Activated T-cell treated with anti-CD3 and anti-CD28 coated beads, Interleukin-2, amount 50 U/mL, for 24 hours (primary cell): ENCODE data around the gene ZDHHC5.

Source experiments
- DNase-seq: peaks from one replicate; pipeline ENCODE4 v3.0.0-alpha.2; 2020
- H3K27ac Mint-ChIP-seq: 2 replicates; pipeline ENCODE4 v1.8.0; 2020; ENCODE audit warnings: mild to moderate bottlenecking, mixed read lengths
- H3K27me3 Mint-ChIP-seq: 2 replicates; pipeline ENCODE4 v1.8.0; 2020; ENCODE audit warnings: mixed read lengths
- H3K36me3 Mint-ChIP-seq: 2 replicates; pipeline ENCODE4 v1.8.0; 2020; ENCODE audit warnings: low read depth, mixed read lengths
- H3K4me1 Mint-ChIP-seq: 2 replicates; pipeline ENCODE4 v1.8.0; 2020; ENCODE audit warnings: low read depth, mixed read lengths
- H3K4me3 Mint-ChIP-seq: 2 replicates; pipeline ENCODE4 v1.8.0; 2020; ENCODE audit warnings: mild to moderate bottlenecking, moderate library complexity, mixed read lengths
- H3K9me3 Mint-ChIP-seq: 2 replicates; pipeline ENCODE4 v1.8.0; 2020; ENCODE audit warnings: mixed read lengths

The ZDHHC5 gene, protein sequence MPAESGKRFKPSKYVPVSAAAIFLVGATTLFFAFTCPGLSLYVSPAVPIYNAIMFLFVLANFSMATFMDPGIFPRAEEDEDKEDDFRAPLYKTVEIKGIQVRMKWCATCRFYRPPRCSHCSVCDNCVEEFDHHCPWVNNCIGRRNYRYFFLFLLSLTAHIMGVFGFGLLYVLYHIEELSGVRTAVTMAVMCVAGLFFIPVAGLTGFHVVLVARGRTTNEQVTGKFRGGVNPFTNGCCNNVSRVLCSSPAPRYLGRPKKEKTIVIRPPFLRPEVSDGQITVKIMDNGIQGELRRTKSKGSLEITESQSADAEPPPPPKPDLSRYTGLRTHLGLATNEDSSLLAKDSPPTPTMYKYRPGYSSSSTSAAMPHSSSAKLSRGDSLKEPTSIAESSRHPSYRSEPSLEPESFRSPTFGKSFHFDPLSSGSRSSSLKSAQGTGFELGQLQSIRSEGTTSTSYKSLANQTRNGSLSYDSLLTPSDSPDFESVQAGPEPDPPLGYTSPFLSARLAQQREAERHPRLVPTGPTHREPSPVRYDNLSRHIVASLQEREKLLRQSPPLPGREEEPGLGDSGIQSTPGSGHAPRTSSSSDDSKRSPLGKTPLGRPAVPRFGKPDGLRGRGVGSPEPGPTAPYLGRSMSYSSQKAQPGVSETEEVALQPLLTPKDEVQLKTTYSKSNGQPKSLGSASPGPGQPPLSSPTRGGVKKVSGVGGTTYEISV

DNA sequence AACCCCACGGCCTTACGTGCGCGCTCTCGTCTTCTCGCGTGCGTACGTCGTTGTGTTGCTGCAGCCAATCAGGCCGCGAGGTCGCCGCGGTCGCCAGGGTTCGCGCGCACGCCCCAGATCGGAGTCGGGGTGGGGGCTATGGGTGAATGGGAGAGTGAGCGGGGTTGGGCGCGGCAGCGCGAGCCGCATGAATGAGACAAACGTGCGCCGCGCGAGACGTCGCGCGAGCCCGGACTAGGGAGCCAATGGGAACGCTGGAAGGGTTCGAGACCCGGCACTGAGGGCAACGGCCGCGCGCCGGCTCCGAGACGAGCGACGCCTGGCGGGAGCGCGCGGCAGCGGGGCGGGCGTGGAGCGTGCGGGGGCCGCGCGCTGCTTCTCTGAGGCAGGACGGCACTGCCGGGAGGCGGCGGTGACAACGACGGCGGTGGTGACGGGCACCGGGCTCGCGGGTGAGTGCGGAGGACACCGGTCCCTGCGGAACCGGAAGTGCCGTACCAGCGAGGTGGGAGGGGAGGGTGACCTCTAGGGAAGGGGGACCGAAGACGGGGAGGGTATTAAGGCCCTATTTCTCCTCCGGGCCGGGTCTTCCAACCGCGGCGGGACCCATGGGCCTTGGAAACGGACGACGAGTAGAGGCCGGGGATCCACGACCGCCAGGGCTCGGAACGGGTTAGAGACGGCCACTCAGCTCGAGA, at the start of gene ZDHHC5:
Gene ZDHHC5, plus strand, starts transcription at position 379 of the 698 bp plus-strand sequence. CDS start 4,977 bp downstream, outside the sequence.
- Mint-ChIP-seq H3K4me1 (peaks cover 48% of the 10 kb centered on the region), H3K9me3 (no peaks in the 10 kb centered on the region), H3K27me3 (no peaks in the 10 kb centered on the region), H3K27ac (peak within 1 kb of the TSS; percentile 100), H3K4me3 (peak within 1 kb of the TSS; percentile 91), H3K36me3 (peaks cover 38% of the 10 kb centered on the region)
- DNase-seq, result peak; percentile 99

DNA sequence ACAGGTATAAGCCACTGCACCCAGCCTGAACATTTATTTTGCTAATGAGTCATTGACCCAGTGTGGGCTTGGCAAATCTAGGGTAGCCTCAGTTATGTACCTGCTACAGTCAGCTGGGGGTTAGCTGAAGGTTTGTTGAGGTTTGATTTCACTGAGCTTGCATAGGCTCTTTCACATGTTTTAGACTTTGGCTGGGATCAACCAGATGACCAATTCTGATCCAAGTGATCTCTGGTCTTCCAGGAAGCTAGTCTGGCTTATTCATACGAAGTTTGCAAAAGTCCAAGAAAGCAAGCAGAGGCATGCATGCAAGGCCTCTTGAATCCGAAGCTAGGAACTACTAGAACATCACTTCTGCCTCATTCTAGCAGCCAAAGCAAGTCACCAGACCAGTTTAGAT, 49.5 kb upstream of the ZDHHC5 start:
- Mint-ChIP-seq H3K36me3 (no peaks in the 10 kb centered on the region), H3K4me3 (no peak overlapping the region), H3K27me3 (peaks cover 12% of the 10 kb centered on the region), H3K4me1 (no peaks in the 10 kb centered on the region), H3K27ac (no peak overlapping the region), H3K9me3 (peaks cover 7% of the 10 kb centered on the region)
- DNase-seq, result no peak

DNA sequence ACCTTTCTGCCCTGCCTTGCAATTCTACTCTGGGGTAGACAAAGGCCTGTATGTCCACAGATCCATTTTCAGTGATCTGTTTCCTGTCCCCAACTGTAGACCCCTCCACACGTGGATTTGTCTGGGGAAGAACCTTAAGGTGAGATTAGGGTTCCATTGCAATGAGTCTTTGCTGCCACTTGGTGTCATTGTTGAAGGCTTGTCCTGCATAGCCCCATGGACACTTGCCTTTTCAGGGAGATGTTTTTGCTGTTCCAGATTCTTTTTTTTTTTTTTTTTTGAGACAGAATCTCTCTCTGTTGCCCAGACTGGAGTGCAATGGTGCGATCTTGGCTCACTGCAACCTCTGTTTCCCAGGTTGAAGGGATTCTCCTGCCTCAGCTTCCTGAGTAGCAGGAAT, 48.6 kb upstream of the ZDHHC5 start:
- peaks cover 12% of the 10 kb centered on the region for H3K27me3 Mint-ChIP-seq
- no peak overlapping the region for H3K4me3 Mint-ChIP-seq
- peaks cover 7% of the 10 kb centered on the region for H3K9me3 Mint-ChIP-seq
- no peaks in the 10 kb centered on the region for H3K36me3 Mint-ChIP-seq
- H3K4me1 Mint-ChIP-seq, result no peaks in the 10 kb centered on the region
- no peak for DNase-seq
- H3K27ac Mint-ChIP-seq, result no peak overlapping the region

DNA sequence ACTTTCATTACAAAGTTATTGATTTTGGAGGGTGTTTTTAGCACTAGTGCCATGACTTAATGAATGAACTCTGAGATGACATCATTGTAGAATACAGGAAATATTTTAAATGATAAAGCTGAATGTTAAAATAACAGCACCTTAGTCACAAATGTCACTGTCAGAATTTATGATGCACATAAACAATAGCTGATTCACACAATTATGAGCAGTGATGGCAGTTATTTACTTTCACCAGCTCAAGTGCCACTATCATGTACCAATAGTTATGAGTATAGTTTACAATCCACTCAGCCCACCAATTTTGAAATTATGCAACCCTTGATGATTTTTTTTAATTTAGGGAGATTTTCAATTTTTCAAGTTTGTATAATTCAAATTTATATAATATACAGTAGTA, 47.4 kb upstream of the ZDHHC5 start:
- no peak for DNase-seq
- peaks cover 12% of the 10 kb centered on the region for H3K27me3 Mint-ChIP-seq
- H3K4me1 Mint-ChIP-seq, result no peaks in the 10 kb centered on the region
- H3K27ac Mint-ChIP-seq, result no peak overlapping the region
- H3K9me3 Mint-ChIP-seq, result peaks cover 7% of the 10 kb centered on the region
- H3K4me3 Mint-ChIP-seq, result no peak overlapping the region
- H3K36me3 Mint-ChIP-seq, result no peaks in the 10 kb centered on the region

DNA sequence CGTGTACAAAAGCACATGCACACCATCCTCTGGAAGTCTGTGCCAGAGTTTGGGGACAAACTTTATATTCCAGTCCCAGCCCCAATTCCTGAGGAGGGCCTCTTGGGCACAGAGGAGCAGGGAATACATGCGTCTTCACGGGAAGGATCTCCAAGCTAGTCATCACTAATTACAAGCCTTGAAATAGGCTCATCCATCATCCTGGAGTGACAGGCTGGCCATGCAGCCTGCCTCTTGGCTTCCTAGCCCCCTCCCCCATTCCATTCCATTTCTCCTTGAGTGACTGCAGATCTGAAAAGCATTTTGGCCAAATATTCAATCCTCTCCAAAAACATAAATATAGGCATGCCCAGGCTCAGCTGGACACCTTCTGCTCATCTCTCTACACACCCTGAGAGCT, 45.7 kb upstream of the ZDHHC5 start:
- Mint-ChIP-seq H3K9me3 (peaks cover 7% of the 10 kb centered on the region), H3K36me3 (no peaks in the 10 kb centered on the region), H3K27ac (no peak overlapping the region), H3K4me3 (no peak overlapping the region), H3K4me1 (no peaks in the 10 kb centered on the region), H3K27me3 (peaks cover 3% of the 10 kb centered on the region)
- no peak for DNase-seq

DNA sequence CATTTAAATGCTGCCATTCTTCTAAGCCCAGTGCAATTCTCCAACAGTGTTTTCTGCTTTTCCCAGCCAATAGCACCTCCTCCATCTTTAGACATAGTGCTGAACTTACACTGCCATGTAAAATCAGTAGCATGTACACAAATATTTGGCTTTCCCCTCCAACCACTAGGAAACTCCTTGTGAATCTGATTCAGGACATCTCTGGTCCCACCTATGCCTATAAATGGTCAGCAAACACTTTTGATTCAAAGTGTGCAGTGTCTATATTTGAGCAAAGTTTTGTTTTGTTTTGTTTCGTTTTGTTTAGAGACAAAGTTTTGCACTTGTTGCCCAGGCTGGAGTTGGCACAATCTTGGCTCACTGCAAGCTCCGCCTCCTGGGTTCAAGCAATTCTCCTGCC, 43.0 kb upstream of the ZDHHC5 start:
- no peak overlapping the region for H3K4me3 Mint-ChIP-seq
- no peak overlapping the region for H3K27ac Mint-ChIP-seq
- DNase-seq, result no peak
- peaks cover 3% of the 10 kb centered on the region for H3K27me3 Mint-ChIP-seq
- H3K9me3 Mint-ChIP-seq, result peaks cover 2% of the 10 kb centered on the region
- H3K36me3 Mint-ChIP-seq, result no peaks in the 10 kb centered on the region
- H3K4me1 Mint-ChIP-seq, result no peaks in the 10 kb centered on the region

DNA sequence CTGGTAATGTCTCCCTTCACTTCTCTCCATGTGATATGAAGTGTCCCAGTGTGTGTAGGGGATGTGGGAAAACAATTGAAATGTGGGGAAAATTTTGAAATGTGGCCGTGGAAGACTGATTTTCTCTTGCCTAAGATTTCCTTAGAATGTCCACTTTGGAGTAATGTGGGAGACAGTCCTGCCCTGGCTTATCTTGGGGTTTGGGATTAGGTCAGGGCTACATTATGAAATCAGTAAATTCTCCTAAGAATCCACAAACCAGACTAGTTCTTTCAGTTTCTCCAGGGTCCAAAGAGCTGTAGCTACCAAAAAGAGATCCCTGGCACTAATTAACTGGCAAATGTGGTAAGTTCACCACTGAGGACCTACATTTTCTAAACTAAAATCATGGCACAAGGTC, 41.0 kb upstream of the ZDHHC5 start:
- Mint-ChIP-seq H3K4me3 (no peak overlapping the region), H3K36me3 (no peaks in the 10 kb centered on the region), H3K4me1 (no peaks in the 10 kb centered on the region), H3K27me3 (peaks cover 4% of the 10 kb centered on the region), H3K9me3 (no peaks in the 10 kb centered on the region), H3K27ac (no peak overlapping the region)
- no peak for DNase-seq

DNA sequence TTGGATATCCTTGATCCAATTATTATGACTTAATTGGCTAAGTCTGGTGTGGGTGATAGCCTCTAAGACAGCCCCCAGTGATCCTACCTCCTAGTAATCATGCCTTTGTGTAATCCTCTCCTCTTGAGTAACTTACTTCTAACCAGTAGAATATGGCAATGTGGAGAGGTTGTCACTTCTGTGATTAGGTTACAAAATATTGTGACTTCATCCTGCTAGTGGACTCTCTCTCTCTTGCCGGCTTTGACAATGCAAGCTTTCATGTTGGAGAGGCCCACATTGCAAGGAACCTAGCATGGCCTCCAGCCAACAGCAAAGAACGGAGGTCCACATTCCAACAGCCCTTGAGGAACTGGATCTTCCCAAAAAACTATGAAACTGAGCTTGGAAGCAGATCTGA, 37.7 kb upstream of the ZDHHC5 start:
- Mint-ChIP-seq H3K9me3 (no peaks in the 10 kb centered on the region), H3K4me3 (no peak overlapping the region), H3K27ac (no peak overlapping the region), H3K27me3 (peaks cover 22% of the 10 kb centered on the region), H3K36me3 (no peaks in the 10 kb centered on the region), H3K4me1 (no peaks in the 10 kb centered on the region)
- no peak for DNase-seq

DNA sequence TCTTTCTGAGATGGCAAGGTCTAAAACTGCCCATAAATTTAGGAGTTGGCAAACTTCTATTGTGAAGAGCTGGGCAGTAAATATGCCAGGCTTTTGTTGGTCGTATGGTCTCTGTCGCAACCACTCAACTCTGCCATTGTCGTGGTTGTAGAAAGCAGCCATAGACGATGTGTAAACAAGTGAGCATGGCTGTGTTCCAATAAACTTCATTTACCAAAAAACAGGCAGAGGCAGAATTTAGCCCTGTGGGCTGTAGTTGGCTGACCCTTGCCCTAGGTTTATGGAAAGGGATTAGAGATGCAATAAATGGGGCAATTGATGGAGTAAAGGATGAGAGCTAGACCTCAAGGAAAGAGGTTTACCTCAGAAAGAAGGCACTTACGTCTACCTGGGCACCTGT, 35.8 kb upstream of the ZDHHC5 start:
- H3K4me1 Mint-ChIP-seq, result no peaks in the 10 kb centered on the region
- H3K27ac Mint-ChIP-seq, result no peak overlapping the region
- H3K4me3 Mint-ChIP-seq, result no peak overlapping the region

DNA sequence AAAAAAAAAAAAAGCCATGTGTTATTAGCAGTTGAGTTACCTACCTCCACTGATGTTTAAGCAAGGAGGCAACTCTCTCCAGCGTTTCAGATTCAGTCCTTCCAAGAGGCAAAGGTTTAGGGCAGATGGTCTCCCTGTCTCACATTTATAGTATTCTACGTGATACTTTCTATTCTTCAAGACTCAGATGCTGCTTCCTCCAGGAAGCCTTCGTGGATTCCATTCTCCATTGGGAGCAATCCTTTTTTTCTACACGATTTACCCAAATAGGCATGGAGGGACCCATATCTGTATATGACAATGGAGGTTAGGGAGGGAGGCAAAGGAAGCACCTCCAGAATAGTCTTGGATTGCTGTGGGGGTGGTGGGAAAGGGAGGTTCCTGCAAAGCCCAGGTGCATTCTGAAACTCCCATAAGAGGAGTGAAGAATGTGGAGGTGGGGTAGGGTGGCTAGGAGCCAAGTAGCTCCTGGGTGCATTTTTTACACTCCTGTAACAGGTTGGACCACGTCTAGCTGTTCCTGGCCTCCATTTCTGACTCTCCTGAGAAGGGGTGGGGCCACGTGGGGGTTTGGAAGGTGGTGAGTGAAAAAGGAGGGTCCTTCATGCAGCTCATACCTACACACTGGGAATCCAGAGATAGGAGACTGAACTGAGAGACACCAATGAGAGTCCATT, 34.4 kb upstream of the ZDHHC5 start:
- H3K4me1 Mint-ChIP-seq, result peaks cover 7% of the 10 kb centered on the region

More for the DNA sequence above, 35.8 kb upstream of the ZDHHC5 start:
- Mint-ChIP-seq H3K9me3 (no peaks in the 10 kb centered on the region), H3K27me3 (peaks cover 32% of the 10 kb centered on the region), H3K36me3 (no peaks in the 10 kb centered on the region)
- DNase-seq, result no peak

DNA sequence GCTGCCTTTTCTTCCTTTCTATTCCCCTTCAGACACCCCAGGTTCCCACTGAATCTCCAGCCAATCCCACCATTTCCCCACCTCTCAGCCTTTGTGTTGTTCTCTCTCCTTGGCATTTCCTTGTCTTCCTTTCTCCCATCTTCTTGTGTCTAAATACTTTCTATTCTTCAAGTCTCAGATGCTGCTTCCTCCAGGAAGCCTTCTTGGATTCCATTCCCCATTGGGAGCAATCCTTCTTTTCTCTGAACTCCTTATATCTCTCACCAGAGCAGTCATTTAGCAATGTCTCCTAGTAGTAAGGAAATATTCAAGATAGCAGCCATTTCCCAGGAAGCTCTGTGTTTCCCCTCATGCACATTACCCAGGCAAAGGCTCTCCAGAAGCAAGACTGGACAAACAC, 33.6 kb upstream of the ZDHHC5 start:
- Mint-ChIP-seq H3K9me3 (no peaks in the 10 kb centered on the region), H3K36me3 (no peaks in the 10 kb centered on the region), H3K4me3 (no peak overlapping the region), H3K4me1 (peaks cover 15% of the 10 kb centered on the region), H3K27ac (no peak overlapping the region), H3K27me3 (peaks cover 51% of the 10 kb centered on the region)
- no peak for DNase-seq

More for the DNA sequence above, 34.4 kb upstream of the ZDHHC5 start:
- Mint-ChIP-seq H3K9me3 (no peaks in the 10 kb centered on the region), H3K36me3 (no peaks in the 10 kb centered on the region), H3K4me3 (no peak overlapping the region), H3K27me3 (peaks cover 45% of the 10 kb centered on the region), H3K27ac (no peak overlapping the region)
- DNase-seq, result no peak

DNA sequence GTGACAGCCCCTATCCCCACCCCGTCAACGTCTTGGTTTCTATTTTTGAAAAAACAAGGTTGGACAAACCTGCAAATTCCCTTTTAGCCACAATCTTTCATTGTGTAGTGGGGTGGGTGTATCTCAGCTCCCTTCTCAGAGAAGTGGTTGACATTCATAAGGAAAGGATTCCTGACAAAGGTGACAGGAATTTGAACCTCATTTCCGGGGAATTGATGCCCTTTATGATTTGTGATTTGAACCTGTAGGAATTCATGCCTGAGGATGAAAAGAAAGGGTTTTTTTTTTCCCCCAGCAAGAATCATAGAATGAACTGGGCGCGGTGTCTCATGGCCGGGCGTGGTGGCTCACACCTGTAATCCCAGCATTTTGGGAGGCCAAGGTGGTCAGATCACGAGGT, 32.7 kb upstream of the ZDHHC5 start:
- Mint-ChIP-seq H3K27me3 (peaks cover 56% of the 10 kb centered on the region), H3K9me3 (no peaks in the 10 kb centered on the region), H3K4me3 (no peak overlapping the region), H3K27ac (no peak overlapping the region), H3K4me1 (peaks cover 21% of the 10 kb centered on the region), H3K36me3 (no peaks in the 10 kb centered on the region)
- no peak for DNase-seq

DNA sequence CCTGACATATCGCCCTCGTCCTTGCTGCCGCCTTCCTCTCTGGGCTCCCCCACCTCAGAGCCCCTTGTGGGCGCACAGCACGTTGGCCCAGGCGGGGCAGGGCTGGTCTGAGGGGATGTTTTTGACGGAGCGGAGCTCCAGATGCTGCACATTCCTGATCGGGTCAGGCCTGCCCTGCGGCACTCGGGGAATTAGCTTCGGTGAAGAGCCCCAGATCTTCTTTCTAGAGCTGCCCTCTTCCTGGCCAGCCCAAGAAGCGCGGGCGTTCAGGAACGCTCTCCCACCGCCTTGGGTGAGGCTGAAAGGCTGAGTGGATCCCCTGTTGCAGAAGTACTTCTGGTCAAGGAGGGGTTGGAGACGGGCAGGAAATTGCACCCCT, 30.3 kb upstream of the ZDHHC5 start:
- DNase-seq, result no peak
- peak overlapping the region; percentile 80 for H3K4me3 Mint-ChIP-seq
- peaks cover 24% of the 10 kb centered on the region for H3K4me1 Mint-ChIP-seq
- H3K27me3 Mint-ChIP-seq, result peaks cover 52% of the 10 kb centered on the region
- no peaks in the 10 kb centered on the region for H3K9me3 Mint-ChIP-seq
- peak overlapping the region; percentile 63 for H3K27ac Mint-ChIP-seq
- H3K36me3 Mint-ChIP-seq, result no peaks in the 10 kb centered on the region

DNA sequence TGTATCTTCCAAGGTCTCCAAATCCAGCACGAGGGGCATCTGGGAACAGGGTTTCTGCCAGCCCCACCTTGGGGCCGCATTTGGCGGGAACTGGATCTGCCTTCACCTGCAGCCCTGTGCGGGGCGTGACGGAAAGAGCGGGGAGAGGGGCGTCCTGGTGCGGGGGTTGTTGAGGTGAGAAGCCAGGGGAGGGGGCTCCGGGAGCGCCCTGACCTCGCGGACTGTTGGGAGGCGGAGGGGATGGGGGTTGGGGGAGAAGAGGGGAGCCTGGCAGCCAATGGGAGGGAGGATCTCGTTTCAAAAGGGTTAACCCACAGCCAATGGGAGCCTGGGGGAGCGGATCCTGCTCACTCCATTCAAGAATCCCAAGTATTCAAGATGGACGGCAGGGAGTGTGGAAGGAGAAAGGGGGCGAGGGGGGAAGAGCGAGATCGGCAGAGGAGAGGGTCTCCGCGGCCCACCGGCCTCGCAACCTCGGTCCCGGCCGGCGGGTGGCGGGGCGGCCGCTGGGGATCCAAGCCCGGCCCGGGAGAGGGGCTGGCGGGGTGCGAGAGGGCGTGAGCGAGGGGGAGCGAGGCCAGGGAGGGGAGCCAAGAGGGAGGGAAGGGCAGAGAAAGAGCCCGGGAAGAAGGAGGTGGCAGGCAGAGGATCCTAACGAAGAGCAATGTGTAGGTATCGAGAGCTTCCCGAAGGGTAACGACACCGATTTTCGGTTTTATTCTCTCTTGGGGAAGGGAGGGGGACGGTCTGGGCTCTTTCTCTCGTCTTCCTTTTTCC, 29.7 kb upstream of the ZDHHC5 start:
- peaks cover 52% of the 10 kb centered on the region for H3K27me3 Mint-ChIP-seq
- H3K4me3 Mint-ChIP-seq, result peak overlapping the region; percentile 80
- peaks cover 24% of the 10 kb centered on the region for H3K4me1 Mint-ChIP-seq
- peak overlapping the region; percentile 66 for H3K27ac Mint-ChIP-seq
- H3K36me3 Mint-ChIP-seq, result no peaks in the 10 kb centered on the region
- DNase-seq, result peak; percentile 45
- no peaks in the 10 kb centered on the region for H3K9me3 Mint-ChIP-seq
